Loucy (cell line): ENCODE data around the gene SLC19A1.
"Not testable (repeated sequence)": the region's sequence is repeated elsewhere in the genome, so short reads cannot be mapped to it uniquely, and the experiment has no call there.

Experiments used
- H2AFZ ChIP-seq: fragments of 200-600 bp; sonication (generic); 2 replicates; pipeline ENCODE4 v1.6.0; 2016; ENCODE audit warnings: antibody characterized with exemption, mild to moderate bottlenecking, low read length, moderate library complexity
- H3F3A ChIP-seq: fragments of 200-600 bp; 2 replicates; pipeline ENCODE4 v1.6.0; 2016; ENCODE audit warnings: antibody characterized with exemption, low read depth, mild to moderate bottlenecking
- H3K27me3 ChIP-seq: fragments of 200-600 bp; sonication (generic); 2 replicates; pipeline ENCODE4 v1.6.1; 2014; ENCODE audit warnings: low read length, mild to moderate bottlenecking; ENCODE audit not compliant: insufficient read depth, poor library complexity, severe bottlenecking
- H3K36me3 ChIP-seq: fragments of 200-600 bp; sonication (generic); 2 replicates; pipeline ENCODE4 v1.6.1; 2016; ENCODE audit warnings: low read length; ENCODE audit not compliant: insufficient read depth
- H3K4me1 ChIP-seq: fragments of 200-600 bp; sonication (generic); 2 replicates; pipeline ENCODE4 v1.5.1; 2014; ENCODE audit warnings: low read length, mild to moderate bottlenecking; ENCODE audit not compliant: insufficient read depth, poor library complexity, severe bottlenecking
- H3K4me2 ChIP-seq: fragments of 200-600 bp; sonication (generic); 2 replicates; pipeline ENCODE4 v1.6.0; 2014; ENCODE audit warnings: antibody characterized with exemption, low read length, low read depth, mild to moderate bottlenecking; ENCODE audit not compliant: poor library complexity, severe bottlenecking
- H3K4me3 ChIP-seq: fragments of 200-600 bp; sonication (generic); 2 replicates; pipeline ENCODE4 v1.5.1; 2014; ENCODE audit warnings: low read length, mild to moderate bottlenecking, mixed read lengths; ENCODE audit not compliant: poor library complexity, severe bottlenecking
- H3K79me2 ChIP-seq: fragments of 200-600 bp; sonication (generic); 2 replicates; pipeline ENCODE4 v1.6.1; 2014; ENCODE audit warnings: low read length; ENCODE audit not compliant: insufficient read depth
- H3K9ac ChIP-seq: fragments of 200-600 bp; sonication (generic); 2 replicates; pipeline ENCODE4 v1.6.0; 2014; ENCODE audit warnings: mild to moderate bottlenecking, low read depth, low read length, moderate library complexity; ENCODE audit not compliant: poor library complexity, severe bottlenecking
- H3K9me2 ChIP-seq: fragments of 200-600 bp; sonication (generic); replicated peaks from 2 replicates; pipeline ENCODE4 v1.6.1; 2016; ENCODE audit warnings: low read depth, low read length, mixed read lengths
- H3K9me3 ChIP-seq: fragments of 200-600 bp; sonication (generic); 2 replicates; pipeline ENCODE4 v1.6.1; 2014; ENCODE audit warnings: mild to moderate bottlenecking, antibody characterized with exemption, low read length, low read depth; ENCODE audit not compliant: insufficient read depth
- H4K20me1 ChIP-seq: fragments of 200-600 bp; sonication (generic); 2 replicates; pipeline ENCODE4 v1.6.0; 2014; ENCODE audit warnings: antibody characterized with exemption, low read length, mild to moderate bottlenecking; ENCODE audit not compliant: insufficient read depth, poor library complexity, severe bottlenecking
- EZH2phosphoT487 ChIP-seq: fragments of 200-600 bp; IDR thresholded peaks from 2 replicates; pipeline ENCODE4 v1.6.1; 2018; ENCODE audit warnings: antibody characterized with exemption, mild to moderate bottlenecking, moderate library complexity, borderline replicate concordance
- TF ChIP-seq, protein P1 (sequence below): fragments of 200-600 bp; sonication (generic); conservative IDR thresholded peaks from 2 replicates; pipeline ENCODE4 v1.5.1; 2014; ENCODE audit warnings: mild to moderate bottlenecking, antibody characterized with exemption, low read length

Gene SLC19A1

GRCh38 chr21:45502600-45502999 is 39.6 kb downstream of the SLC19A1 start:
- no peak for TF ChIP-seq EZH2phosphoT487
- TF ChIP-seq, protein P1, sequence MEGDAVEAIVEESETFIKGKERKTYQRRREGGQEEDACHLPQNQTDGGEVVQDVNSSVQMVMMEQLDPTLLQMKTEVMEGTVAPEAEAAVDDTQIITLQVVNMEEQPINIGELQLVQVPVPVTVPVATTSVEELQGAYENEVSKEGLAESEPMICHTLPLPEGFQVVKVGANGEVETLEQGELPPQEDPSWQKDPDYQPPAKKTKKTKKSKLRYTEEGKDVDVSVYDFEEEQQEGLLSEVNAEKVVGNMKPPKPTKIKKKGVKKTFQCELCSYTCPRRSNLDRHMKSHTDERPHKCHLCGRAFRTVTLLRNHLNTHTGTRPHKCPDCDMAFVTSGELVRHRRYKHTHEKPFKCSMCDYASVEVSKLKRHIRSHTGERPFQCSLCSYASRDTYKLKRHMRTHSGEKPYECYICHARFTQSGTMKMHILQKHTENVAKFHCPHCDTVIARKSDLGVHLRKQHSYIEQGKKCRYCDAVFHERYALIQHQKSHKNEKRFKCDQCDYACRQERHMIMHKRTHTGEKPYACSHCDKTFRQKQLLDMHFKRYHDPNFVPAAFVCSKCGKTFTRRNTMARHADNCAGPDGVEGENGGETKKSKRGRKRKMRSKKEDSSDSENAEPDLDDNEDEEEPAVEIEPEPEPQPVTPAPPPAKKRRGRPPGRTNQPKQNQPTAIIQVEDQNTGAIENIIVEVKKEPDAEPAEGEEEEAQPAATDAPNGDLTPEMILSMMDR, result no peak
- Histone ChIP-seq H3K27me3 (no peaks in the 10 kb centered on the region), H2AFZ (no peak overlapping the region), H3K4me1 (no peaks in the 10 kb centered on the region), H3K4me3 (no peak overlapping the region), H3K4me2 (no peak overlapping the region), H4K20me1 (no peaks in the 10 kb centered on the region), H3K36me3 (no peaks in the 10 kb centered on the region), H3K9me2 (no peaks in the 10 kb centered on the region), H3F3A (no peaks in the 10 kb centered on the region), H3K79me2 (no peaks in the 10 kb centered on the region), H3K9ac (no peak overlapping the region), H3K9me3 (no peaks in the 10 kb centered on the region)

DNA sequence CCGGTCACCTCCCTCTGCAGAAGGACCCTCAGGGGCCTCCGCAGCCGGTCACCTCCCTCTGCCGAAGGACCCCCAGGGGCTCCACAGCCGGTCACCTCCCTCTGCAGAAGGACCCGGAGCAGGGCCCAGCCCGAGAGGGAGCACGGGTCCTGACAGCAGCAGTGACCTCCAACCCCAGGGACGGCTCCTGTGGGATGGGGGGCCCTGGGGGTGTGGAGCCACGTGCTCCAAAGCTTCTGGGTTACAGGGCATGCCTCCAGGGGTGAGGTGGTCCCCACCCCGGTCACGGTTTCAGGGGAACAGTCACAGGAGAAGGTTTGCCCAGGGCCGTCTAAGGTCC is 40.3 kb downstream of the SLC19A1 start:
- Histone ChIP-seq H2AFZ (no peak overlapping the region), H3K36me3 (no peaks in the 10 kb centered on the region), H3K27me3 (no peaks in the 10 kb centered on the region), H3K4me3 (no peak overlapping the region), H3K9me2 (no peaks in the 10 kb centered on the region), H3K4me2 (no peak overlapping the region), H3K79me2 (no peaks in the 10 kb centered on the region), H3F3A (no peaks in the 10 kb centered on the region), H3K9me3 (no peaks in the 10 kb centered on the region), H3K4me1 (no peaks in the 10 kb centered on the region), H4K20me1 (no peaks in the 10 kb centered on the region), H3K9ac (no peak overlapping the region)
- TF ChIP-seq, protein P1, result no peak
- no peak for TF ChIP-seq EZH2phosphoT487

DNA sequence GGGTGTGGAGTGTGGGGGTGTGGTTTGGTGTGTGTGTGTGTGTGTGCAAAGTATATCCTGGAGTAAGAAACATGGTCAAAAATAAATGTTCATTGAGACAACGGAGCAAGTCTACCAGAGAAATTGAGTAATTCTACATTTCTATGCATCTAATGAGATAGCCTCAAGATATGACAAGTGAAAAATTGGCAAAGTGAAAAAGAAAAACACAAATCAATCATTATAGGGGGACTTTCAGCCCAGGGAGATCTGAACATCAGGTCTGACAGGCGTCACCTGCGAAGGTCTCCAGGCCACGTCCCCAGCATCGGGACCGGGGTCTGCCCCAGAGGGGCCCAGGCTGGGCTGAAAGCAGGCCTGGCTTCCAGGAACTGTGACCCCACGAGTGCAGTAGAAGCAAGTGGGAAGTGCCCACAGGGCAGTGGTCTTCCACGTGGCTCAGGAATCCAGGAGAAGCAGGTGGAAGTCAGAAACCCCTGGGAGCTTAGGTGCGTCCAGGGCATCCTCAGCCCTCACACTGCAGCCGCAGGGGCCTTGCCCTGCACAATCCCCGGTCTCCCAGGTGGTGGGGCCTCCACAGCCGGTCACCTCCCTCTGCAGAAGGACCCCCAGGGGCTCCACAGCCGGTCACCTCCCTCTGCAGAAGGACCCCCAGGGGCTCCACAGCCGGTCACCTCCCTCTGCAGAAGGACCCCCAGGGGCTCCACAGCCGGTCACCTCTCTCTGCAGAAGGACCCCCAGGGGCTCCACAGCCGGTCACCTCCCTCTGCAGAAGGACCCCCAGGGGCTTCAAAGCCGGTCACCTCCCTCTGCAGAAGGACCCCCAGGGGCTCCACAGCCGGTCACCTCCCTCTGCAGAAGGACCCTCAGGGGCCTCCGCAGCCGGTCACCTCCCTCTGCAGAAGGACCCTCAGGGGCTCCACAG is 40.9 kb downstream of the SLC19A1 start:
- not testable (repeated sequence) for H3K4me3 ChIP-seq

More for the DNA sequence above, 40.9 kb downstream of the SLC19A1 start:
- H3K9me3 ChIP-seq, H3K79me2 ChIP-seq, H3K4me1 ChIP-seq, H3K4me2 ChIP-seq, H3F3A ChIP-seq, H3K27me3 ChIP-seq, H3K36me3 ChIP-seq, H3K9ac ChIP-seq, H4K20me1 ChIP-seq, H3K9me2 ChIP-seq, H2AFZ ChIP-seq: not testable (repeated sequence)
